DMS 273 (cell line): Measurements from ENCODE around the gene TM6SF1.
A peak's percentile ranks its signal among the peaks of the same experiment; 100 is the strongest.
"Not testable (repeated sequence)": the region's sequence is repeated elsewhere in the genome, so short reads cannot be mapped to it uniquely, and the experiment has no call there.

Experiments used
- DNase-seq: peaks from one replicate; lab custom pipeline; 2025; ENCODE audit not compliant: unreplicated experiment; lab: John Stamatoyannopoulos, UW

The TM6SF1 gene

GRCh38 chr15:83115410-83115809 lies 8.0 kb downstream of the TM6SF1 start:
- no peak for DNase-seq

GRCh38 chr15:83115831-83116565 lies 8.6 kb downstream of the TM6SF1 start:
- DNase-seq, result no peak

GRCh38 chr15:83118291-83118827 lies 10.9 kb downstream of the TM6SF1 start:
- no peak for DNase-seq

- DNase-seq, result no peak
Measured at GRCh38 chr15:83118968-83119367, 11.5 kb downstream of the TM6SF1 start.

- DNase-seq, result no peak
Measured at GRCh38 chr15:83119968-83120581, 12.6 kb downstream of the TM6SF1 start.

GRCh38 chr15:83123529-83123928 lies 16.1 kb downstream of the TM6SF1 start:
- DNase-seq, result no peak

- DNase-seq, result peak; percentile 10
Measured at GRCh38 chr15:83127547-83128150, 20.2 kb downstream of the TM6SF1 start.

GRCh38 chr15:83129791-83130190 lies 22.3 kb downstream of the TM6SF1 start:
- DNase-seq, result peak; percentile 76

- no peak for DNase-seq
Measured at GRCh38 chr15:83132861-83133523, 25.5 kb downstream of the TM6SF1 start.

GRCh38 chr15:83142151-83142550 lies 34.7 kb downstream of the TM6SF1 start:
- DNase-seq, result not testable (repeated sequence)

GRCh38 chr15:83144771-83145170 lies 37.3 kb downstream of the TM6SF1 start:
- no peak for DNase-seq

- no peak for DNase-seq
Measured at GRCh38 chr15:83153288-83153687, 45.8 kb downstream of the TM6SF1 start.

GRCh38 chr15:83155942-83156341 lies 48.5 kb downstream of the TM6SF1 start:
- no peak for DNase-seq

GRCh38 chr15:83158393-83158792 lies 50.9 kb downstream of the TM6SF1 start:
- no peak for DNase-seq

GRCh38 chr15:83160741-83161140 lies 53.3 kb downstream of the TM6SF1 start:
- DNase-seq, result no peak

GRCh38 chr15:83163032-83163431 lies 55.6 kb downstream of the TM6SF1 start:
- DNase-seq, result no peak

- no peak for DNase-seq
Measured at GRCh38 chr15:83164111-83164770, 56.8 kb downstream of the TM6SF1 start.

- DNase-seq, result no peak
Measured at GRCh38 chr15:83164771-83165404, 57.4 kb downstream of the TM6SF1 start.

GRCh38 chr15:83166218-83166617 lies 58.8 kb downstream of the TM6SF1 start:
- DNase-seq, result no peak

- DNase-seq, result no peak
Measured at GRCh38 chr15:83166830-83167229, 59.4 kb downstream of the TM6SF1 start.
